HepG2 (cell line): ENCODE results near the gene KL. TPM values are rescaled to one million over a fixed set of nuclear protein-coding genes. Genes with fewer than 3 reads are reported as not detected.
A peak's percentile ranks its signal among the peaks of the same experiment; 100 is the strongest.

Experiments
- ARNTL ChIP-seq: sonication (generic); formaldehyde crosslinking; IDR thresholded peaks from 2 replicates; pipeline ENCODE4 v1.4.0; 2020; ENCODE audit warnings: mild to moderate bottlenecking, missing genetic modification reagents
- EEA1 ChIP-seq: sonication (generic); formaldehyde crosslinking; IDR thresholded peaks from 2 replicates; pipeline ENCODE4 v1.5.1; 2020; ENCODE audit warnings: mild to moderate bottlenecking, missing genetic modification reagents, borderline replicate concordance
- HMG20A ChIP-seq: IDR thresholded peaks from 2 replicates; pipeline ENCODE4 v1.6.1; 2016; ENCODE audit warnings: borderline replicate concordance
- JUN ChIP-seq: sonication (generic); formaldehyde crosslinking; IDR thresholded peaks from 2 replicates; pipeline ENCODE4 v1.4.0; 2020; ENCODE audit warnings: mild to moderate bottlenecking, missing genetic modification reagents
- POGZ ChIP-seq: sonication (generic); formaldehyde crosslinking; IDR thresholded peaks from 2 replicates; pipeline ENCODE4 v1.4.0; 2020; ENCODE audit warnings: mild to moderate bottlenecking, missing genetic modification reagents
- SALL2 ChIP-seq: sonication (generic); formaldehyde crosslinking; IDR thresholded peaks from 2 replicates; pipeline ENCODE4 v1.8.1; 2023; ENCODE audit warnings: mild to moderate bottlenecking, missing genetic modification reagents, inconsistent platforms
- SP4 ChIP-seq: sonication (generic); formaldehyde crosslinking; IDR thresholded peaks from 2 replicates; pipeline ENCODE4 v1.8.1; 2023; ENCODE audit warnings: mild to moderate bottlenecking, missing genetic modification reagents
- SRSF9 ChIP-seq: fragments of 200-400 bp; formaldehyde crosslinking; IDR thresholded peaks from 2 replicates; pipeline ENCODE4 v1.6.1; 2018; ENCODE audit warnings: borderline replicate concordance, mild to moderate bottlenecking, low read depth, low read length; ENCODE audit not compliant: insufficient read depth, poor library complexity, severe bottlenecking
- TOE1 ChIP-seq: sonication (generic); formaldehyde crosslinking; IDR thresholded peaks from 2 replicates; pipeline ENCODE4 v1.4.0; 2020; ENCODE audit warnings: mild to moderate bottlenecking, missing genetic modification reagents
- YEATS2 ChIP-seq: sonication (generic); formaldehyde crosslinking; IDR thresholded peaks from 2 replicates; pipeline ENCODE4 v1.4.0; 2020; ENCODE audit warnings: missing genetic modification reagents, borderline replicate concordance
- ZNF224 ChIP-seq: sonication (generic); formaldehyde crosslinking; IDR thresholded peaks from 2 replicates; pipeline ENCODE4 v1.5.0; 2020; ENCODE audit warnings: mild to moderate bottlenecking, missing genetic modification reagents
- ZNF552 ChIP-seq: sonication (generic); formaldehyde crosslinking; IDR thresholded peaks from 2 replicates; pipeline ENCODE4 v1.9.0; 2022; ENCODE audit warnings: missing genetic modification reagents, mild to moderate bottlenecking, borderline replicate concordance
- ZNF670 ChIP-seq: sonication (generic); formaldehyde crosslinking; IDR thresholded peaks from 2 replicates; pipeline ENCODE4 v1.8.0; 2022; ENCODE audit warnings: mild to moderate bottlenecking, missing genetic modification reagents, borderline replicate concordance
- polyA plus RNA-seq, 8 experiments: library from polyadenylated mRNA; depleted of rRNA in 3 of 8; stranded (reverse) in 7 of 8; unstranded in 1 of 8; fragments of >200 nt; fragmentation: Illumina TruSeq in 4 of 8; extraction: Trizol in 4 of 8; gene quantifications; 2 replicates each; pipeline versions ENCODE4 v1.2.1 to v1.2.3, GENCODE V29; 2011 to 2016; ENCODE audit warnings: low read depth in 4 of 8, missing spikeins in 1 of 8, mixed read lengths in 1 of 8; ENCODE audit not compliant: insufficient read depth in 1 of 8
- total RNA-seq, 5 experiments: library from RNA; depleted of rRNA; stranded (reverse); fragments of >200 nt; fragmentation: Illumina TruSeq; extraction: Trizol; gene quantifications; 2 replicates each; pipeline ENCODE4 v1.2.3, GENCODE V29; 2016; ENCODE audit warnings: low read depth in 1 of 5
- TF ChIP-seq, protein P1 (sequence below): sonication (generic); formaldehyde crosslinking; IDR thresholded peaks from 2 replicates; pipeline ENCODE4 v1.5.0; 2020; ENCODE audit warnings: mild to moderate bottlenecking, missing genetic modification reagents, borderline replicate concordance
- TF ChIP-seq, protein P2 (sequence below): sonication (generic); formaldehyde crosslinking; IDR thresholded peaks from 2 replicates; pipeline ENCODE4 v1.4.0; 2020; ENCODE audit warnings: missing genetic modification reagents
- TF ChIP-seq, protein P3 (sequence below): sonication (generic); formaldehyde crosslinking; IDR thresholded peaks from 2 replicates; pipeline ENCODE4 v1.4.0; 2020; ENCODE audit warnings: mild to moderate bottlenecking, missing genetic modification reagents, borderline replicate concordance
- TF ChIP-seq, protein P4 (sequence below): sonication (generic); formaldehyde crosslinking; IDR thresholded peaks from 2 replicates; pipeline ENCODE4 v1.8.0; 2022; ENCODE audit warnings: mild to moderate bottlenecking, missing genetic modification reagents, borderline replicate concordance
- TF ChIP-seq, protein P5 (sequence below): sonication (generic); formaldehyde crosslinking; IDR thresholded peaks from 2 replicates; pipeline ENCODE4 v1.4.0; 2020; ENCODE audit warnings: mild to moderate bottlenecking, low read depth, missing genetic modification reagents

Gene KL
- total and polyA plus RNA-seq, 2 of the 13 experiments (the other 11 are each of a cell fraction or from before 2014, with no cell fraction given) = not detected

DNA sequence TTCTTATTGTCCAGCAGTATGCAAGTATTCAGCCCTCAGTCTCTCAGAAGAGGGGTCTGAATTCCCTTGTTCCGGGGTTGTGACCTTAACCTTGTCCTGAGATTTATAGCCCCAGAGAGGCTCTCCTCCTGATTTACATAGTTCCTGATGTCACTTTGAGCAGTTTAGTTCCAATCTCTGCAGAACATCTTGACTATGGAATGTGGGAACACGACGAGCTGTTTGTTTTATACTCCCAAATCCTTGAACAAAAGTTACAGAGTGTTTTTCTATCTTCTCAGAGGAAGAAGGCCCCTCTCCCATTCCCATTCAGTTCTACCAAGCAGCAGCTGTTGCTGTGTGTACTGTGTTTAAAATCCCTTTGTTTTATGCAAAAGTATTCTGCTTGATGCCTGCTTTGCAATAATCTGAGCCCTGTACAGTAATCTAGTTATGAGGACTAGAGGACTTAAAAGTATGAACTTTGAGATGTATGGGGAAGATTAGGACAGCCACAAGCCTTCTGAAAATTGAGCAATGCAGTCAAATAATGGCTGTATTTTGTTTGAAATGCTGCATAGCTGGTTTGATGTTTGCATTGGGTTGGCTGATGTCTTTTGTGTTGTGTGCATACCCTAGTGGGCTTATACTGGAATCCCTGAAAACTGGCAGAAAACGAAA, 74.7 kb downstream of the KL start (continued):
- TF ChIP-seq, protein P1, sequence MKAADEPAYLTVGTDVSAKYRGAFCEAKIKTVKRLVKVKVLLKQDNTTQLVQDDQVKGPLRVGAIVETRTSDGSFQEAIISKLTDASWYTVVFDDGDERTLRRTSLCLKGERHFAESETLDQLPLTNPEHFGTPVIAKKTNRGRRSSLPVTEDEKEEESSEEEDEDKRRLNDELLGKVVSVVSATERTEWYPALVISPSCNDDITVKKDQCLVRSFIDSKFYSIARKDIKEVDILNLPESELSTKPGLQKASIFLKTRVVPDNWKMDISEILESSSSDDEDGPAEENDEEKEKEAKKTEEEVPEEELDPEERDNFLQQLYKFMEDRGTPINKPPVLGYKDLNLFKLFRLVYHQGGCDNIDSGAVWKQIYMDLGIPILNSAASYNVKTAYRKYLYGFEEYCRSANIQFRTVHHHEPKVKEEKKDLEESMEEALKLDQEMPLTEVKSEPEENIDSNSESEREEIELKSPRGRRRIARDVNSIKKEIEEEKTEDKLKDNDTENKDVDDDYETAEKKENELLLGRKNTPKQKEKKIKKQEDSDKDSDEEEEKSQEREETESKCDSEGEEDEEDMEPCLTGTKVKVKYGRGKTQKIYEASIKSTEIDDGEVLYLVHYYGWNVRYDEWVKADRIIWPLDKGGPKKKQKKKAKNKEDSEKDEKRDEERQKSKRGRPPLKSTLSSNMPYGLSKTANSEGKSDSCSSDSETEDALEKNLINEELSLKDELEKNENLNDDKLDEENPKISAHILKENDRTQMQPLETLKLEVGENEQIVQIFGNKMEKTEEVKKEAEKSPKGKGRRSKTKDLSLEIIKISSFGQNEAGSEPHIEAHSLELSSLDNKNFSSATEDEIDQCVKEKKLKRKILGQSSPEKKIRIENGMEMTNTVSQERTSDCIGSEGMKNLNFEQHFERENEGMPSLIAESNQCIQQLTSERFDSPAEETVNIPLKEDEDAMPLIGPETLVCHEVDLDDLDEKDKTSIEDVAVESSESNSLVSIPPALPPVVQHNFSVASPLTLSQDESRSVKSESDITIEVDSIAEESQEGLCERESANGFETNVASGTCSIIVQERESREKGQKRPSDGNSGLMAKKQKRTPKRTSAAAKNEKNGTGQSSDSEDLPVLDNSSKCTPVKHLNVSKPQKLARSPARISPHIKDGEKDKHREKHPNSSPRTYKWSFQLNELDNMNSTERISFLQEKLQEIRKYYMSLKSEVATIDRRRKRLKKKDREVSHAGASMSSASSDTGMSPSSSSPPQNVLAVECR = no peak
- TF ChIP-seq SRSF9 (no peak), ZNF552 (CRISPR knock-in tag) (no peak), EEA1 (CRISPR knock-in tag) (no peak), YEATS2 (no peak), ARNTL (CRISPR knock-in tag) (no peak), ZNF670 (CRISPR knock-in tag) (no peak), TOE1 (CRISPR knock-in tag) (no peak), POGZ (peak; percentile 49; the same call in 1 of the 2 replicates), ZNF224 (CRISPR knock-in tag) (no peak), JUN (CRISPR knock-in tag) (no peak), HMG20A (peak; percentile 51; the same call in 1 of the 2 replicates), SP4 (CRISPR knock-in tag) (no peak), SALL2 (CRISPR knock-in tag) (no peak)
- TF ChIP-seq, protein P2, sequence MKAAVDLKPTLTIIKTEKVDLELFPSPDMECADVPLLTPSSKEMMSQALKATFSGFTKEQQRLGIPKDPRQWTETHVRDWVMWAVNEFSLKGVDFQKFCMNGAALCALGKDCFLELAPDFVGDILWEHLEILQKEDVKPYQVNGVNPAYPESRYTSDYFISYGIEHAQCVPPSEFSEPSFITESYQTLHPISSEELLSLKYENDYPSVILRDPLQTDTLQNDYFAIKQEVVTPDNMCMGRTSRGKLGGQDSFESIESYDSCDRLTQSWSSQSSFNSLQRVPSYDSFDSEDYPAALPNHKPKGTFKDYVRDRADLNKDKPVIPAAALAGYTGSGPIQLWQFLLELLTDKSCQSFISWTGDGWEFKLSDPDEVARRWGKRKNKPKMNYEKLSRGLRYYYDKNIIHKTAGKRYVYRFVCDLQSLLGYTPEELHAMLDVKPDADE = no peak
- TF ChIP-seq, protein P3, sequence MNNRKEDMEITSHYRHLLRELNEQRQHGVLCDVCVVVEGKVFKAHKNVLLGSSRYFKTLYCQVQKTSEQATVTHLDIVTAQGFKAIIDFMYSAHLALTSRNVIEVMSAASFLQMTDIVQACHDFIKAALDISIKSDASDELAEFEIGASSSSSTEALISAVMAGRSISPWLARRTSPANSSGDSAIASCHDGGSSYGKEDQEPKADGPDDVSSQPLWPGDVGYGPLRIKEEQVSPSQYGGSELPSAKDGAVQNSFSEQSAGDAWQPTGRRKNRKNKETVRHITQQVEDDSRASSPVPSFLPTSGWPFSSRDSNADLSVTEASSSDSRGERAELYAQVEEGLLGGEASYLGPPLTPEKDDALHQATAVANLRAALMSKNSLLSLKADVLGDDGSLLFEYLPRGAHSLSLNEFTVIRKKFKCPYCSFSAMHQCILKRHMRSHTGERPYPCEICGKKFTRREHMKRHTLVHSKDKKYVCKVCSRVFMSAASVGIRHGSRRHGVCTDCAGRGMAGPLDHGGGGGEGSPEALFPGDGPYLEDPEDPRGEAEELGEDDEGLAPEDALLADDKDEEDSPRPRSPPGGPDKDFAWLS (CRISPR knock-in tag) = no peak
- TF ChIP-seq, protein P4, sequence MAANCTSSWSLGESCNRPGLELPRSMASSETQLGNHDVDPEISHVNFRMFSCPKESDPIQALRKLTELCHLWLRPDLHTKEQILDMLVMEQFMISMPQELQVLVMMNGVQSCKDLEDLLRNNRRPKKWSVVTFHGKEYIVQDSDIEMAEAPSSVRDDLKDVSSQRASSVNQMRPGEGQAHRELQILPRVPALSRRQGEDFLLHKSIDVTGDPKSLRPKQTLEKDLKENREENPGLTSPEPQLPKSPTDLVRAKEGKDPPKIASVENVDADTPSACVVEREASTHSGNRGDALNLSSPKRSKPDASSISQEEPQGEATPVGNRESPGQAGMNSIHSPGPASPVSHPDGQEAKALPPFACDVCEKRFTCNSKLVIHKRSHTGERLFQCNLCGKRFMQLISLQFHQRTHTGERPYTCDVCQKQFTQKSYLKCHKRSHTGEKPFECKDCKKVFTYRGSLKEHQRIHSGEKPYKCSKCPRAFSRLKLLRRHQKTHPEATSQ = no peak; the same call in 1 of the 2 replicates
- TF ChIP-seq, protein P5, sequence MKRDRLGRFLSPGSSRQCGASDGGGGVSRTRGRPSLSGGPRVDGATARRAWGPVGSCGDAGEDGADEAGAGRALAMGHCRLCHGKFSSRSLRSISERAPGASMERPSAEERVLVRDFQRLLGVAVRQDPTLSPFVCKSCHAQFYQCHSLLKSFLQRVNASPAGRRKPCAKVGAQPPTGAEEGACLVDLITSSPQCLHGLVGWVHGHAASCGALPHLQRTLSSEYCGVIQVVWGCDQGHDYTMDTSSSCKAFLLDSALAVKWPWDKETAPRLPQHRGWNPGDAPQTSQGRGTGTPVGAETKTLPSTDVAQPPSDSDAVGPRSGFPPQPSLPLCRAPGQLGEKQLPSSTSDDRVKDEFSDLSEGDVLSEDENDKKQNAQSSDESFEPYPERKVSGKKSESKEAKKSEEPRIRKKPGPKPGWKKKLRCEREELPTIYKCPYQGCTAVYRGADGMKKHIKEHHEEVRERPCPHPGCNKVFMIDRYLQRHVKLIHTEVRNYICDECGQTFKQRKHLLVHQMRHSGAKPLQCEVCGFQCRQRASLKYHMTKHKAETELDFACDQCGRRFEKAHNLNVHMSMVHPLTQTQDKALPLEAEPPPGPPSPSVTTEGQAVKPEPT (CRISPR knock-in tag) = no peak
